Peyer's patch (tissue), 4 donors: ENCODE results near the gene PRR5.

Experiments
- CTCF ChIP-seq, 6 experiments: fragments of 450-650 bp in 4 of 6; fragments of 200-600 bp in 2 of 6; sonication (generic) in 1 of 6; IDR thresholded peaks; one replicate each; pipeline ENCODE4 v1.5.1; 2017 to 2019; ENCODE audit warnings: antibody characterized with exemption in 6 of 6, mild to moderate bottlenecking in 3 of 6, moderate library complexity in 1 of 6
- POLR2A ChIP-seq, 2 donors: fragments of 450-650 bp; IDR thresholded peaks; one replicate each; pipeline ENCODE4 v1.5.1; 2017; ENCODE audit warnings: antibody characterized with exemption in 2 of 2, mild to moderate bottlenecking in 2 of 2, moderate library complexity in 2 of 2

- TF ChIP-seq CTCF (IDR thresholded peaks at IDR 0.05) = no peak
- TF ChIP-seq POLR2A (IDR thresholded peaks at IDR 0.05) = no peak
These were observed at the start of gene PRR5 for GRCh38 chr22:44701824-44702478.
